ENCODE results near the gene FBXO41.
"Not testable (repeated sequence)": the region's sequence is repeated elsewhere in the genome, so short reads cannot be mapped to it uniquely, and the experiment has no call there.

Gene FBXO41

DNA sequence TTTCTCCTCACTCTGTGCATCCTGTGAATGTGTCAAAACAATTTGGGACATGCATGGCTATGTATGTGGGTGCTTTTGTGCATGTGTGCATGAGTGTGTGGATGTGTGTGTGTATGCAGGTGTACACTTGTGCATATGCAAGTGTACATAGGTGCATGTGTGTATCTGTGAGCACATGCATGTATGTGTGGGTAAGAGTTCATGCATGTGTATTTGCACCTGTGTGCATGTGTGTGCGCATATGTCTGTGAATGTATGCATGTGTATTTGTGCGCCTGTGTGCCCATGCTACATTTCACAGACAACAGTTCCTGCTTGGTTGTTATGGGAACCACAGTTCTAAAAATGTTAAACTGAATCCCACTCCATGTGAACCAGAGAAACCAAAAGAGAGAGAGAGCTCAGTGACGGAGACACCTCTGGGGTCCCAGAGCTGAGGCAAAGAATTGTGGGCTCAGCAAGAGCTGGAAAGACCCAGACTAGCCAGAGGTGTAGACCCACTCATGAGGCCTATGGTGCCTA is 1.9 kb upstream of the FBXO41 start:
- DNase-seq = no peak

DNA sequence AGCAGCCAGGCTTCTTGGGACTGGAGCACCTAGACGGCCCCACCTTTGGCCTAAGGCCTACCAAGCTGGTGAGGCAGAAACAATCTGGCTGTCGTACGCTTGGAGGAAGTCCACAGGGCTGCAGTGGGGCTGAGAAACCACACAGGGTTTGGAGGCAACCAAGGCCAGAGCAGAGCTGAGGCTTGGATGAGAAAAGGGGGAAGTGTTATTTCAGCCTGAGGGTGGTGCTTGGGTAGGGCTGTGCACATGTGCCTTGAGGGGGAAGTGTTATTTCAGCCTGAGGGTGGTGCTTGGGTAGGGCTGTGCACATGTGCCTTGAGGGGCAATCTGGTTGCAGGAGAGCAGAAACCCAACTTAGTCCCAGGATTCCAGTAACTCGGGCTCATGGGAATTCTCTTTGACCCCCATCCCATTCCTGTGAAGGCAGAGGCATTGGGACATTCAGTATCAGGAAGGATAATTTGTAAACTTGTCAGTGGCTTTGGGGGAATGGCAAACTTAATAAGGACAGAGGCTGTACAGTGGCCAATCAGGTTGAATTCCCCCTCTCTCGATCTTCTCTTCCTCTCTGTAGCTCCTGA is 971 bp upstream of the FBXO41 start:
- DNase-seq = no peak

DNA sequence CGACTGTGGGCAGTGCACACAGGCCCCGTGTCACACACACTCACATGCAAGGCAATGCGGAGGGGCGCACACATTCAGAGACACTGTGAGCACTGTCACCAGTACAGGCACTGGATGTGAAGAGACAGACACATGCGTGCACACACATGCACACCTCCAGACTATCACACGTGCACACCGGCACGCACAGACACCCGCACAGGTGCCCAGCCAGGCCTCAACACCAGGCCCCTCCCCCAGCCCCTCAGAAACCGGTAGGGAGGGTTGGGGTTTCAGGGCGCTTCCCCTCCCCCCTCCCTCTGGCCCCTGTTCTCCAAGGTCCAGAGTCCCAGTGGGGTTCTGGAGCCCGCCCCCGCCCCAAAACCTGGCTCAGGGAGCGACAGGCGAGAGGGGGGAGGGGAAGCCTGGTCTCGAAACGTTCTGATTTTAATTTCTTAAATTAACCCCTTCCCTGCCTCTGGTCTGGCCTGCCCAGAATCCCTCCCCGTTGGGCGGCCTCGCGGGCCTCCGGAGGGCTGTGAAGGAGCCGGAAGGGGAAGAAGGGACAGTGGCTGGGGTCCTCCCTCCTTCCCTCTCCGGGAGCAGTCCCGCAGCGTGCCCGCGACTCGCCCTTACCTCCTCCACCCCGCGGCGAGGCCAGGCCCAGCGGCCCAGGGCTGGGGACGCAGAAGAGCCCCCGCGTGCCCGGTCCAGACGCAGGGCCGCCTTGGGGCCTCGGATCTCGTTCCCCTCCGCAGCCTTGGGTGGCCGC is 558 bp downstream of the FBXO41 start:
- DNase-seq = peak in 1 of 6 experiments; percentile 14

DNA sequence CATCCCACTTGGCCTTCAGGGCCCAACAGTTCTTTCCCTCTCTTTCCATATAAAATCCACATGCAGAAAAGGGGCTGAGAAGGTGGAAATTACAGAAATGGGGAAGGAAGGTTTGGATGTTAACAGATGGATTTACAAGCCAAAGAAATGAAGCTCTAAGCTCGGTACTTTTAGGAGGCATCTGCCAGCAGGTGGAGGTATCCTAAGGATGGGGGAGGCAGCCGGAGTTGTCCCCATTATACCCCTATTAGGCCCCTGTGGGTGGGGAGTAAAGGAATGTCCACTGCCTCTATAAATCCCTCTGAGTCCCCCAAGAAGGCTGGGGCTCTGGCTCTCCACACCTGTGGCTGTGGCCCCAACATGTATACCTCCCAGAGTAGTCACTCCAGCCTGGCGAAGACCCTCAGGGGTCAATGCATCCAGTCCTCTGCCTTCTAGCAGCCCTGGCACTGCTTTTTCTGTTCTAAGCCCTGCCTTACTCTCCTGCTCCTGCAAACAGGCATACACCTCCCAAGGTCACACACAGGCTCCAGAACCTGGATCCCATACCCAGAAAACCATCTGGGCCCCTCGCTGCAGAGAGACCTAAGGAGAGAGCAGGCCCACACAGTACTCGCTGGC is 1.2 kb downstream of the FBXO41 start:
- no peak for DNase-seq

DNA sequence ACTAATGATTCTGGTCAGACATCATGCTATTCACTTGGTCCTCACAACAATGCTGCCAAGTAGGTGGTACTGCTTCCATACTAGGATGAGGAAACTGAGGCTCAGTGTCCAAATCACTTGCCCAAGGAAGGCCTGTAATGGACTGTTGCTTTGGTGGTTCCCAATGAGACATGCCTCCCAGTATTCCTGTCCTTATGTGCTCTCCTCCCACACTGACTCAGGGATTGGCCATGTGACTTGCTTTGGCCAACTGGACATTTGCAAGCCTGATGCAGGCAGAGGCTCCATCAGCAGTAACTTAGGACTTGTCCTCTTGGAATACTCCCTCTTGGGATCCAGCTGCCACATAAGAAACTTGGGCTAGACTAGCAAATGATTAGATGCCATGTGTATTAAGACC is 3.0 kb downstream of the FBXO41 start:
- no peak for DNase-seq

DNA sequence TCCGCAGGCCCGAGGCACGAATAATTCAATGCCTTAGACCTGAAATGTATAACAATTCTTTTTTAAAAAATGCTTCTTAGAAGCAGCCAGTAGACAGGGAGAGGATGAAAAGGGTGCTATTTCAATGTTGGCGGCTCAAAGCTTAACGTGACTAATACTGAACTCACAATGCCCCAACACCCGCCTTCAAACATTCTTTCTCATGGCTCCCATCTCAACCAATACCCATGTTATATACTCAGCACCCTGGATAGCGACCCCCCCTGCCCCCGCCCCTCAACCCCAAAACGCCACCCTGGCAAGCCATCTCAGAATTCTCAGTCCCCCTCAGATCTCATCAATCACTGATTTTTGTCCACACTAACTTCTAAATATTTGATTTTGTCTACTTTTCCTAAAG is 4.4 kb downstream of the FBXO41 start:
- no peak for DNase-seq

DNA sequence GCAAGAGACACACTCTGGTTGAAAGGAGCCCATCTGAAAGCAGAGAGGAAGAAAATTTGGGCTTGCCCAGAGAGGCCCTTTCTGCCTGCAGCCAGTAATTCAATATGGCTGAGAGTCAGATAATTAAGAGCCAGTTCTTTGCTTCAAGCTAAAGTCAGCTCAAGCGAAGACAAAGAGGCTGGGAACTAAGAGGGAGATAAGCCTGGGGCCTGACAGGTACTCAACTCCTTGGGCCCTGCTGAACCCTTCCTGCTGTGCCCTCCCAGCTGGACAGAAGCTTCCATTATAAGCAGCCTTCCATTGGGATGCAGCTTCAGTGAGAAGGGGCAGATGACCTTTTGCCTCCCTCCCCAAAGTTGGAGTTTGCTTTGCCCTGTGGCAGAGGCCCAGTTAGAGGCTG is 12.0 kb downstream of the FBXO41 start:
- DNase-seq = no peak

DNA sequence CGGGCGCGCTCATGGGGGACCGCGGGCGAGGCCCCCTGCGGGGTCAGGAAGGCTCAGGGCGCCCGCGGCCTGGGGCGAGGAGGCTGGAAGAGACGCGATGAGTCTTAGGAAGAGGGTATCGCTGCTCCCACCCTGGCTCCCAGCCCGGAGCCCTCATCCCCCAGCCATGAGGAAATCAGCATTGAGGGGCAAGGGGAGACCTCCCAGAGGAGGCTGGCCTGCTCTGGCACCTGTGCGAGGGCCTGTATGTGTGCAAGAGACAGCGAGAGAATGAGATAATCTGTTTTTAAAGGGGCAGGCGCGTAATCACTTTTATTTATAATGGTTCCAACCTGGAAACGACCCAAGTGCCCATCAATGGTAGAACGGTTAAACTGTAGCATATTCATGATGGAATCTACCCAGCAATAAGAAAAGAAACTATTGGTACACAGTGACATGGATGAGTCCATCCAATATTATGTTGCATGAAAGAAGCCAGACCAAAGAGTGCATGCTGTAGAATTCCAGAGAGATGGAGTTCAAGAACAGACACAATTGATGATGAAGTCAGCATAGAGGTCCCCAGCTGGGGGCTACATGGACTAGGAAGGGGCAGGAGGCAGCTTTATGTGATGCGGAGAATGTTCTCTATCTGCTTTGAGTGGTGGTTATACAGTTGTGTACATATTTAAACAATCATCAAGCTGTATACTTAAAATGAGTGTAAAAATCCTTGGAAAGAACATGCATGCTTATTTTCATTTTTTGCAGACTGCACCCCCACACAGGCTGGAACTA is 14.4 kb downstream of the FBXO41 start:
- DNase-seq = no peak

DNA sequence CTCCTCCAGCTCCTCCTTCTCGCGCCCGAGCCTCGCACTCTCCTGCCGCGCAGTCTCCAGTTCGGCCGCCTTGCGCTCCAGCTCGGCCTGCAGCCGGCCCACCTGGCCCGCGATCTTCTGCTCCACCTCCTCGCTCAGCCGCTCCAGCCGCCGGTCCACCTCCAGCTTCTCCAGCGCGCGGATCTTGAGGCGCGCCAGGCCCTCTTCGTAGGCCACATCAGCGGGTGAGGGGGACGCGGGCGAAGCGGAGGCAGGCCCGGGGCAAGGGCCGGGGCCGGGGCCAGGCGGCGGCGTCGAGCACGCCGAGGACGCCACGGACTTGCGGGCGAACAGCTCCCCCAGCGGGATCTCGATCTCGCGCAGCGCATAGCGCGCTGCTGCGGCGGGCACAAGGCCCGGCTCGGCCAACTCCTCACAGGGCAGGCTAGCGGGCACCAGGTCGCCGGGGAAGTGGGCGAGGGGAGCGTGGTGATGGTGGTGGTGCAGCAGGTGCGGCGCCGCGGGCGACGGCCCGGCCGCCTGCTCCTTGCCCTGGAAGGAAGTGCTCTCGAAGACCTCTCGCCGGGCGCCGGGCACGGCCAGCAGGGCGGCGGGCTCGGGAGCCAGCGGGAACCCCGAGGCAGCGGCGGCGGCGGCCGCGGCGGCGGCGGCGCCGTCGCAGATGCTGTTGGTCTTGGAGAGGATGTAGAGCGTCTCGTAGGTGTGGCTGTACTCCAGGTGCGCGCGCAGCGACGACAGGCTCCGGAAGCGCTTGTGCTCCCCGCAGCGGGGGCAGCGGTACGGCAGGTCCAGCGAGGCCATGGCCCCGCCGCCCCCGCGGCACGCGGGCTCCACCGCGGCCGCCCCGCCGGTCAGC is 15.2 kb downstream of the FBXO41 start:
- peak; percentile 25 to 78 (median 72) for DNase-seq

DNA sequence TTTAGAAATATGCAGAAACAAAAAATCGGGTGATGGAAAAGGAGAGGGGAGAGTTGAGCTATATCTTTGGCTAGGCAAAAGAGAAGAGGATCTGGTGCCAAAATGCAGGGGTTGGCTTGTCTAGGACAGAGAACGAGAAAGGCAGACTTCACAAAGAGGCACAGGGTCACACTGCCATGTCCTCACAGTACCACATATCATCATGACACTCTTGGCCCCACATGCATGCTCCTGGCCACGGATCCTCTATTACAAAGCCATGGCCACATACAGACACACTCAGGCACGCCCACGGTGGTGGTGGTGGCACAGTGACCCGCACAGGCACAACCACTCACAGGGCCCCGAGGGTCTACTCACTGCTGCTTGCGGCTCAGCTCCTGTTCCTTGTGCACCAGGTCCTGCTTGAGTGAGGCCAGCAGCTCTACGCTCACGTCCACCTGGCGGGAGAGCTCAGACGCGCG is 15.9 kb downstream of the FBXO41 start:
- DNase-seq = no peak

DNA sequence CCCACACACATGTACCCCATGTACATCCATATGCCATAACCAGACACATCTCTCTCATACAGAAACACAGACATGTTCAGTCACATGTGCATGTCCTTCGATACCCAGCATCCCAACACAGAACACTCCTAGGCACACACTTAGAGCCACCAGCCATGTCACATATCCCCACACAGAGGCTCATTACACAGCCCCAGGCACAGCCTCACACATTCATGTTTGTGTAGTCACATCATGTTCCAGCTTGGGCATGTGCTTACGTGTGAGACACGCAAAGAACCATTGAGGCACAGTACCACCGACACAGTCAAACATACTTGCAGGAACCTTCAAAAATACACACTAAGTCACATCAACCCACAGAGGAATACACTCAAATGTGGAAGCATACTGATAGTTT is 17.3 kb downstream of the FBXO41 start:
- DNase-seq = no peak

DNA sequence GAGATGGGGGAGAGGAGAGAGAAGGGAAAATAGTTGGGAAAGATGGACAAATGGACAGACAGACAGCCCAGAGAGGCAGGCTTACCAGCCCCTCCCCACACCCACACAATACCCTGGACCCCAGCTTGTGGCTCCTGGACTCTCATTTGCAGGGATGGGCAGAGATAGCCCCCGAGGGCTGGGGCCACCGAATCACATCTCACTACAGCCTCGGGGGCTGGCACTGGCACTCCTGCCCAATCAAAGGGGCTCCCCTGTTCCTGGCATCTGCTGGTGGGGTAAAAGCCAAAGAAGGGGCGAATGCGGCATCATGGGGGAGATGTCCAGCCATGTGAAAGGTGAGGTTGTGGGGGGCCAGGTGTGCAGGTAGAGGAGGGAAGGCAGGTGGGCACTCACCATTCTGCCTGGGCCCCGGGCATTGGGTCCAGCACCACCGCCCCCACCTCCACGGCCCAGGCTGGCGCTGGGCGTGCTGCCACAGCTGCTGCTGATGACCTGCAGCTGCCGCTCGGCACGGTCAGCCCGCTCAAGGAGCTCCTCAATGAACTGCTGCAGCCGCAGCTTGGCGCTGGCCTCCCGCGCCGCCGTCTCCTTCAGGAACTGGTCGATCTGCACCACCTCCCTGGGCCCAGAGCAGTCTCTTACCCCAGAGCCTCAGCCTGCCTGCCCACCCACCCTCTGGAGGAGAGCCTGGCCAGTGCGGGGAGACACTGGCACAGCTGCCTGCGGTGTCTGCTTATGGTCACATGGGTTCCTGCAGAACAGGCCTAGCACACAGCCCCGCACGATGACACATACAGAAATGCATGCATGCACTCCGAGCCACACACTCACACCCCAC is 18.0 kb downstream of the FBXO41 start:
- no peak for DNase-seq

DNA sequence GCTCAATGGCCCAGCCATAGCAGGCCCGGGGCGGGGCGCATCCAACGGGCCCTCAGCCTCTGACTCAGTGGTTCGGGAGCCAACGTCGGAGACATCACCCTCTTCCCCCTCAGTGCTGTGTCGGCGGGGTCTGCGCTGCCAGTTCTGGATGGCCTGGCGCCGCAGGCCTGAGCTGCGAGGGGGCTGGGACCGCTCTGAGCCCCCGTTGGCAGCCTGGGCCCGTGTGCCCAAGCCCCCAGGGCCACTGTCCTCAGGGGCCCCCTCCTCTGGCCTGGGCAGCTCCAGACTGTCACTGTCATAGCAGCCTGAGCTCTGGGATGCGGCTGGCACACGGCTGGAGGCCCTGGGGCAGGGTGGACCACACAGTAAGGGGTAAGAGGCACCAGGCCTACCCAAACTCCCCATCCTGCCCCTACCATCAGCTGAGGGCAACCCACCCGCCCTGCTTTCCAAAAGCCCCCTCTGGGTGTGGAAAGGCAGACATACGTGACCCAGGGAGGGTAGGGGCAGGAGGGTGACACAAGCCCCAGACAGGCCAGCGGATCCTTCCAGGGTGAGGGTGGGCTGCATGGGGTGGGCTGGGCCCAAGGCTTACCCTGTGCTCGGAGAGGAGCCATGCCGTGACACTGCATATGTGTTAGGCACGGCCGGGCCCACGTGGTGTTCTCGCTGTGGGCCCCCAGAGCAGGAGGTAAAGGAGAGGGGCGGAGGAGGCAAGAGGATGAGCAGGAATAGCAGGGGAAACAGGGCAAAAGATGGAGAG is 18.8 kb downstream of the FBXO41 start:
- no peak for DNase-seq

DNA sequence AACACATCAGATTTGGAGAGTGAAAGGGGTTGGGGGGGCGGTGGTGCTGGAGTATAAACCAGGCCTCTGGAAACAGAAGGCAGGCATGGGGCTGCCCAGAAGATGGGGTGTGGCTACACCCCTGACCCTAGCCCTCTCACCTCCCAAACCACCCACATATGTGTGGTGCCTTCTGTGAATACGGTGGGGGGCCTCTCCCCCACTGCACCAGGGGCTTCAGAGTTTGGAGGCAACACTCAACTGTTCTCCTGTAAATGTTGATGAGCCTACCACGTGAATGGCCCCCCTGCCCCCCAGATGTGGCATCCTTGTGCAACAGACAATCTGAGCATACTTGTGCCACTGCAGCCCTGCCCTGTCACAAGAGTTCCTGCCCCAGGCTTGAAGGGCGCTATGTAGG is 19.5 kb downstream of the FBXO41 start:
- no peak for DNase-seq

DNA sequence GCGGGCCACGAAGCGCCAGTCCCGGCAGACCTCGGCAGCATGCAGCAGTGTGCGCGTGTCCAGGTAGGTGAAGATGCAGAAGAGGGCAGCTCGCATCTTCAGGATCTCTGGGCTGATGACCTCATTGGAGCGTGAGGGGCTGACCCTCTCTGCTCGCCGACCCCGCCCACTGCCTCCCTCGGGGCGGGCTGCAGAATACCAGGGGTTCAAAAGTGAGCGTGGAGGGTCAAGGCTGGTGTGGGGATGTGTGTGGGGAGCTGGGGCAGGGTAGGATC is 20.0 kb downstream of the FBXO41 start:
- no peak for DNase-seq

DNA sequence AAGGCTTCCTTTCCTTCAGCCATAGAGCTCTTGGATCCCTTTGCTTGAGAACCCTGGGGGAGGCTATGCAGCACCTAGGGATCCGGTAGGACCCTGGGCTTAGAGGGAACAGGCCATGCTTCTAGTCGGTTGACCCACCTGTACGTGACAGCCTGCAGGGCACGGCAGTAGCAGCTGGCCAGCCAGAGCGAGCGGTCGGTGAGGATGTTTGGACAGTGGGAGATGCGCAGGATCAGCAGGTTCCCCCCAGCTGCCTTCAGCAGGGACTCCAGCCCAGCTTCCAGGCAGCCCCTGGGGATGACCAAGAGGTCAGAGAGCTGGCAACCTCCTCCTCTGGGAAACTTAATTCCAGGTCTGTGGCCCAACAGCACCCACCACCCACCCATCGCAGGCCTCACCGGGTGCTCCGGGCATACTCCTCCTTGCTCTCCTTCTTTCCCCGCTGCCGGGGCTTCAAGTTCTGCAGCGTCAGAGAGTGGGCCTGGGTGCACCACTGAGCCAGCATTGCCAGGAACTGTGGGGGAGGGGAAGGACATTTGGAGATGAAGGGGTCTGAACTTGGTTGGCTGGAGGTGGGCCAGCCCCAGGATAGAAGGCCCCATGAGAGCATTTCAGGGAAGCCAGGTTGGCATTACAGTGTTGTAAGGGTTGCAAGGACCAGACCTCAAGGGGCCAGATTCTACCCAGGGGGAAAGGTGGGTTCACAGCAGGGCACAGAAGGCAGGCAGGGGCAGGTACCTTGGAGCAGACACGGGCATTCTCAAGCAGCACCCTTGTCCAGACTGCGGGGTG is 20.5 kb downstream of the FBXO41 start:
- DNase-seq = no peak

DNA sequence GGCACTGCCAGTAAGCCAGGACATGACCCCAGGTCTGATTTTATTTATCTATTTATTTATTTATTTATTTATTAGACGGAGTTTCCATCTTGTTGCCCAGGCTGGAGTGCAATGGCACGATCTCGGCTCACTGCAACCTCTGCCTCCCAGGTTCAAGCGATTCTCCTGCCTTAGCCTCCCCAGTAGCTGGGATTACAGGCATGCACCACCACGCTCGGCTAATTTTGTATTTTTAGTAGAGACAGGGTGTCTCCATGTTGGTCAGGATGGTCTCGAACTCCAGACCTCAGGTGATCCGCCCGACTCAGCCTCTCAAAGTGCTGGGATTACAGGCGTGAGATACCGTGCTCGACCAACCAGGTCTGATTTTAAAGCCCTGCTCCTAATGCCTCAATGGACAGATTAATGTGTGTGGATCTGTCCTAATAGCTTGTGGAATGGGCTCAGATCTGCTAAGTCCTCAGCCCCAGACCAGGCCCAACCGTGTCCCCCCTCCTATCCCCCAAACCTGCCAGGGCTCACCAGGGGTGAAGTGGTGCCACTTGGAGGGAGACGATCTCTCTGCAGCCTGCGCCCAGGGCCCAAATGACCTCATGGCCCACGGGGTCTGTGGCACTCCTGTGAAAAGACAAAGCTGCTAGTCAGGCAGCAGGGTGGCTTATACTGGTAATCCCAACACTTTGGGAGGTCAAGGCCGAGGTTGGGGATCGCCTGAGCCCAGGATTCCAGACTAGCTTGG is 21.4 kb downstream of the FBXO41 start:
- not testable (repeated sequence) for DNase-seq

DNA sequence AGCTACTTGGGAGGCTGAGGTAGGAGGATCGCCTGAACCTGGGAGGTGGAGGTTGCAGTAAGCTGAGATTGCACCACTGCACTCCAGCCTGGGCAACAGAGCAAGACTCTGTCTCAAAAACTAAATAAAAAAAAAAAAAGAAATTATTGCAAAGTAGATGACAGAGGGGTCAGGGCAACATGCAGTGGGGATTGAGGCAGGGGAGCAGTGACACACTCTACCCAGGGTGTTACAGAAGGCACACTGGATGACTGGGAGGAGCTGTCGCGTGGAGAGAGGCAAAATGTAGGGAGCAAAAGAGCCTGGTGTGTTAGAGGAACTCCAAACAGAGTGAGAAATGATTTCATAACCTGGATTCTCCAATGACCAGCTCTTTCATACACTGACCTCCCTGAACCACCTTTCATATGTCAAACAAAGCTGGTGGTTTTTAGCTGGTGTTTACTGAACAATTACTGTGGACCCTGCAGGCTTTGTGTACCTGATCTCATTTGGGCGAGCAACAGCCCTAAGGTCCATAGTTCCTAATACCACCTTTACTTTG is 22.1 kb downstream of the FBXO41 start:
- DNase-seq = no peak

Measured in stimulated activated naive CD4-positive, alpha-beta T cell (primary cell).